MCF 10A (cell line): ENCODE measurements around the gene IFNA13. TPM values are rescaled to one million over a fixed set of nuclear protein-coding genes. Genes with fewer than 3 reads are reported as not detected.
A peak's percentile ranks its signal among the peaks of the same experiment; 100 is the strongest.

ENCODE experiments used
- BruUV-seq: library from RNA; stranded (reverse); fragments of 400-500 nt; replicated peaks from 2 replicates; lab custom pipeline; 2021; lab: Mats Ljungman, UMichigan
- CTCF ChIA-PET: fragments of 300-600 bp; sonication (Branson Sonifier 250); formaldehyde crosslinking; extraction: SDS; loops from one replicate; lab custom pipeline; 2021; ENCODE audit warnings: antibody characterized with exemption, inconsistent platforms; lab: Yijun Ruan, JAX
- POLR2A ChIA-PET: fragments of 300-600, 350-650 bp; sonication (Branson Sonifier 250); formaldehyde crosslinking; extraction: SDS; loops from one replicate; lab custom pipeline; 2020; ENCODE audit warnings: antibody characterized with exemption, inconsistent platforms; lab: Yijun Ruan, JAX
- DNase-seq: peaks from one replicate; pipeline ENCODE4 v3.0.0-alpha.2; 2018; ENCODE audit not compliant: unreplicated experiment
- H3K27ac Mint-ChIP-seq: one replicate; pipeline ENCODE4 v1.8.0; 2022; ENCODE audit warnings: mild to moderate bottlenecking, low read depth, mixed read lengths; ENCODE audit not compliant: unreplicated experiment
- H3K27me3 Mint-ChIP-seq: one replicate; pipeline ENCODE4 v1.8.0; 2022; ENCODE audit warnings: mixed read lengths; ENCODE audit not compliant: insufficient read depth, unreplicated experiment
- H3K36me3 Mint-ChIP-seq: one replicate; pipeline ENCODE4 v1.8.0; 2022; ENCODE audit warnings: mild to moderate bottlenecking, moderate library complexity, mixed read lengths; ENCODE audit not compliant: insufficient read depth, unreplicated experiment
- H3K4me1 Mint-ChIP-seq: one replicate; pipeline ENCODE4 v1.8.0; 2022; ENCODE audit warnings: mixed read lengths; ENCODE audit not compliant: insufficient read depth, unreplicated experiment
- H3K4me3 Mint-ChIP-seq: one replicate; pipeline ENCODE4 v1.8.0; 2022; ENCODE audit warnings: mild to moderate bottlenecking, moderate library complexity, mixed read lengths; ENCODE audit not compliant: unreplicated experiment
- H3K9me3 Mint-ChIP-seq: one replicate; pipeline ENCODE4 v1.8.0; 2022; ENCODE audit warnings: mixed read lengths; ENCODE audit not compliant: unreplicated experiment
- intact Hi-C: fragments of 100-400 bp; cut with micrococcal nuclease; formaldehyde crosslinking; loops from 2 replicates; pipeline ENCODE4 v1.14.1; 2022
- total RNA-seq: library from RNA; stranded (reverse); gene quantifications from 2 replicates; pipeline ENCODE4 v1.2.3, GENCODE V29; 2022
- TF ChIP-seq, protein P1 (sequence below): fragments of 200-600 bp; IDR thresholded peaks from one replicate; pipeline ENCODE4 v1.8.0; 2022; ENCODE audit warnings: antibody characterized with exemption, mild to moderate bottlenecking; ENCODE audit not compliant: unreplicated experiment

IFNA13 gene
- total RNA-seq, 1 experiment from 2014 or later, result not detected

DNA sequence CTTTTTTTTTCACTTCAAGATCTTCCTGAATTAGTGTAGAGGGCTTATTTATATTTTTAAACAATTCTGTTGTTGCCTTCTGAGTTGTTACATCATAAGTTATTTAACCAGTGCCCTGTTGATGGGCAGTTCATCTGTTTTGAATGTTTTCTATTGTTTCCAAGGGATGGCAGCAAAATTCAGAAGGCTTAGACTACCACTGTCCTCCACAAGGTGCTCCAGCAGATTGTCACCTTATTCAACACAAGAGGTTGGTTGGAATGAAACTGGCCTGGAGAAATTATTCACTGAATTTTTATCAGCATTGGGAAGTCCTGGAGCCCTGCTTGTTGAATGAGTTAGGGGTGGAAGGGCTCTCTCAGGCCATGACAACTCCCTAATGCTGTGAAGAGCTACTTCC lies 31.4 kb downstream of the IFNA13 start:
- DNase-seq, result no peak
- TF ChIP-seq, protein P1, sequence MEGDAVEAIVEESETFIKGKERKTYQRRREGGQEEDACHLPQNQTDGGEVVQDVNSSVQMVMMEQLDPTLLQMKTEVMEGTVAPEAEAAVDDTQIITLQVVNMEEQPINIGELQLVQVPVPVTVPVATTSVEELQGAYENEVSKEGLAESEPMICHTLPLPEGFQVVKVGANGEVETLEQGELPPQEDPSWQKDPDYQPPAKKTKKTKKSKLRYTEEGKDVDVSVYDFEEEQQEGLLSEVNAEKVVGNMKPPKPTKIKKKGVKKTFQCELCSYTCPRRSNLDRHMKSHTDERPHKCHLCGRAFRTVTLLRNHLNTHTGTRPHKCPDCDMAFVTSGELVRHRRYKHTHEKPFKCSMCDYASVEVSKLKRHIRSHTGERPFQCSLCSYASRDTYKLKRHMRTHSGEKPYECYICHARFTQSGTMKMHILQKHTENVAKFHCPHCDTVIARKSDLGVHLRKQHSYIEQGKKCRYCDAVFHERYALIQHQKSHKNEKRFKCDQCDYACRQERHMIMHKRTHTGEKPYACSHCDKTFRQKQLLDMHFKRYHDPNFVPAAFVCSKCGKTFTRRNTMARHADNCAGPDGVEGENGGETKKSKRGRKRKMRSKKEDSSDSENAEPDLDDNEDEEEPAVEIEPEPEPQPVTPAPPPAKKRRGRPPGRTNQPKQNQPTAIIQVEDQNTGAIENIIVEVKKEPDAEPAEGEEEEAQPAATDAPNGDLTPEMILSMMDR, result no peak
- intact Hi-C loops, result no loop called here
- Mint-ChIP-seq H3K9me3 (no peaks in the 10 kb centered on the region), H3K4me3 (peak overlapping the region; percentile 75), H3K27ac (no peak overlapping the region), H3K36me3 (peaks cover 6% of the 10 kb centered on the region), H3K4me1 (no peaks in the 10 kb centered on the region), H3K27me3 (no peaks in the 10 kb centered on the region)
- CTCF ChIA-PET, result interaction anchor here (0.9 kb wide), 1 partner anchor 907 kb away, joined by 3 read pairs; no protein-coding TSS in a partner anchor
- BruUV-seq, result no TSS peak
- POLR2A ChIA-PET, result no interaction called here

DNA sequence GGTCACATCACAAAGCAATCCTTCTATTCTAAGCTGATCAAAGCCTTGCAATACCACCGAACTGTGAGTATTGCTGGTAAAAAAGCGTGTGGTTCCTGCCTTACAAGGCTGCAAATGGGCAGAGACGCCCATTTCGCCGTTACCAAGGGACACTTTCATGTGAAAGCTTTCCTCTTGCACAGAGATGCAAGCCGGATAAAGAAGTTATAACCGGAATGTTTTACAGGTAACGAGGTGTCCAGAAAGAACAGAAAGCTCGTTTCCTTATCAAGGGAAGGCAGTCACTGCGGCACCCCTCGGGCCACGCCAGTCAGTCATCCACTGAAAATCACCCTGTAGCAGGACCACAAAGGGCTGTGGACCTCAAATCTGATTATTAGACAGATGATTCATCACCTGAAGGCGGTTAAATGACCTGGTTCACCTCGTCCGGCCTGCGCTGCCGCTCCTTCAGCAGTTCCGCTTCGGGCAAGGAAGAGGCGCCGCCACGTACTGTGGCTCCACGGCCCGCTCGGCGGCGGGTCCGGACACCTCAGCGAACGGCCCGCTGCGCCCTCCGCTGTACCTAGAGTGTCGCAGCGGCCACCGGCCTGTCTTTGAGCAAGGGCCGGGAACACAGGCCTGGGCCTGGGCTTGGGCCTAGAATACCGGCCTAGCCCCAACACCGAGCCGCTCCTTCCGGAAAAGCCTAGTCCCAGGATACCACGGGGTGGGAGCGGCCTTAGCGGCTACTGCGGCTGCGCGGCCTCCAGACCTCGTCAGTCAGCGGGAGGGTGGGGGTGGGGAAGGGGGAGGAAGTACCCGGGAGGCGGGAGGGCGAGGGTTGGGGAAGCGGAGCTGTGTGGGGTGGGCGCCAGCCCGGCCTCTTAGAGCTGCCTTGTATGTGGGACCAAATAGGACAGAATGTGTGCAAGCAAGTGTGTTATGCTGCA lies 32.9 kb downstream of the IFNA13 start, which contains the start of gene KLHL9:
Gene KLHL9, minus strand, starts transcription at position 704 of the 932 bp plus-strand sequence. Its CDS starts 545 bp downstream, at position 159.
- peak within 1 kb of the TSS; percentile 88 for H3K27ac Mint-ChIP-seq
- TF ChIP-seq, protein P1, result no peak
- H3K27me3 Mint-ChIP-seq, result no peaks in the 10 kb centered on the region
- ChIA-PET POLR2A (interaction anchor here (0.6 to 1.8 kb wide), 8 partner anchors 9 to 909 kb away, joined by 3 to 6 read pairs (median 3); no protein-coding TSS in a partner anchor), CTCF (interaction anchor here (0.6 to 1.2 kb wide), 5 partner anchors 9 to 1044 kb away, joined by 3 to 8 read pairs (median 3); no protein-coding TSS in a partner anchor)
- H3K4me1 Mint-ChIP-seq, result peaks cover 6% of the 10 kb centered on the region
- H3K4me3 Mint-ChIP-seq, result peak within 1 kb of the TSS; percentile 75
- intact Hi-C loops, result no loop called here
- peak; percentile 79 for DNase-seq
- TSS peak; percentile 42 for BruUV-seq
- peaks cover 14% of the 10 kb centered on the region for H3K36me3 Mint-ChIP-seq
- H3K9me3 Mint-ChIP-seq, result no peaks in the 10 kb centered on the region

DNA sequence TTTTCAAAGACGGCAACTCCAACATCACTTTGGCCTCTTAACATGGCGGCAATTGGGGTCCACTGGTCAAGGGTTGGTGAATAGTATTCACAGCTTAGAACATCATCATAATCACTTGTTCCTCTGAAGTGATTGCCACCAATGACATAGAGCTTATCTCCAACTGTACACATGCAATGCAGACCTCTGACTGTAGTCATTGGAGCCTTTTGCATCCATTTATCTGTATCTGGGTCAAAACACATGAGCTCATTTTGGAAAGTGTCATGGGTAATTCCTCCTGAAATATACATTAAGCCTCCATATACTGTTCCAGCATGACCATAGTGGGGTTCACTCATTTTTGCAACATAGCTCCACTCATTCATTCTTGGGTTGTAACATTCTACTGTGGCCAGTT lies 34.6 kb downstream of the IFNA13 start:
- Mint-ChIP-seq H3K4me3 (peak overlapping the region; percentile 75), H3K36me3 (peaks cover 14% of the 10 kb centered on the region), H3K27ac (no peak overlapping the region), H3K27me3 (no peaks in the 10 kb centered on the region), H3K4me1 (peaks cover 6% of the 10 kb centered on the region), H3K9me3 (no peaks in the 10 kb centered on the region)
- TF ChIP-seq, protein P1, result no peak
- BruUV-seq, result no TSS peak
- DNase-seq, result no peak
- intact Hi-C loops, result no loop called here
- POLR2A ChIA-PET, result no interaction called here
- CTCF ChIA-PET, result interaction anchor here (1.1 to 1.2 kb wide), 2 partner anchors 15 to 133 kb away, joined by 3 to 8 read pairs; no protein-coding TSS in a partner anchor

DNA sequence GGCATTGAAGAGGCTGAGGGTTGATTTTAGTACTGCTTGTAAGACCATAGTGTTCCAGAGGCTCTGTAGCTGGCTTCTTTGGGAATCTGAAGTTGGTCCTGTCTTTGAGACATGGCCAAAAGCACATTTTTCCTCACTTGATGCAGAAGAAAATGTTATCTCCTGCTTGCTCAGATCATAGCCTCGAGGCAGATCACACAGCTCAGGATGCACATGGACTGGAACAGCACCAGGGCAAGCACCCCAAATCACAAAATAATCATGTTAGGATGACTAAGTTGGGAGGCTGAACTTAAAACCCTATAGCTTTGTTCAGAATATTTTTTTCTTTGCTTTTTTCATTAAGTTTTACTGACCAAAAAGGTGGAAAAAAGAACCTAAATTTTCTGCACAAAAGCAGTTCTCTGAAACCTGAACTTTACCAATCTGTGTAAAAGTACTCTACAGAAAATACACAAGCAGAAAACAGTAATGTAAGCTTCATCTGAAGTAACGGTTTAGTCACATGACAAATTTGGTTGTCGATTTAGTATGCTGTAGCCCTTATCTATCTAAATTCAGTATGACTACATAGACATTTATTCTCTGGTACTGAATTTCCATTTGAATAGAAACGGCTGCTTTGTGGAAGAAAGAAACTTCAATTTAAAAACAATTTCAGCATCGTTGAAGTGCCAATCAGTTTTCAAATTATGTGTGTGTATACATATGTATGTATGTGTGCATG lies 36.0 kb downstream of the IFNA13 start:
- intact Hi-C loops, result no loop called here
- no peaks in the 10 kb centered on the region for H3K9me3 Mint-ChIP-seq
- no peak for DNase-seq
- no TSS peak for BruUV-seq
- no peak overlapping the region for H3K27ac Mint-ChIP-seq
- peaks cover 14% of the 10 kb centered on the region for H3K36me3 Mint-ChIP-seq
- peaks cover 6% of the 10 kb centered on the region for H3K4me1 Mint-ChIP-seq
- ChIA-PET POLR2A (no interaction called here), CTCF (interaction anchor here (0.7 kb wide), 1 partner anchor 102 kb away, joined by 3 read pairs; no protein-coding TSS in a partner anchor)
- no peak overlapping the region for H3K4me3 Mint-ChIP-seq
- no peaks in the 10 kb centered on the region for H3K27me3 Mint-ChIP-seq
- TF ChIP-seq, protein P1, result no peak
